GM19099 (cell line): ENCODE results near the gene KRT31.
"Not testable (repeated sequence)": the region's sequence is repeated elsewhere in the genome, so short reads cannot be mapped to it uniquely, and the experiment has no call there.

Experiments used
- POLR2A ChIP-seq: IDR thresholded peaks from 3 replicates; pipeline ENCODE4 v1.6.1; 2011; ENCODE audit warnings: low read depth; ENCODE audit not compliant: insufficient read length; ENCODE audit errors: extremely low read depth

The KRT31 gene

GRCh38 chr17:41394254-41394996, 3.0 kb downstream of the KRT31 start:
- TF ChIP-seq POLR2A, result no peak

- no peak for TF ChIP-seq POLR2A
Observed at GRCh38 chr17:41393826-41394225, 3.6 kb downstream of the KRT31 start.

GRCh38 chr17:41393294-41393693, 4.1 kb downstream of the KRT31 start:
- TF ChIP-seq POLR2A, result no peak

- TF ChIP-seq POLR2A, result no peak
Observed at GRCh38 chr17:41392278-41392677, 5.1 kb downstream of the KRT31 start.

GRCh38 chr17:41391535-41391934, 5.9 kb downstream of the KRT31 start:
- no peak for TF ChIP-seq POLR2A

GRCh38 chr17:41390411-41390938, 6.9 kb downstream of the KRT31 start:
- TF ChIP-seq POLR2A, result no peak

- no peak for TF ChIP-seq POLR2A
Observed at GRCh38 chr17:41387670-41388069, 9.7 kb downstream of the KRT31 start.

- no peak for TF ChIP-seq POLR2A
Observed at GRCh38 chr17:41386227-41386626, 11.2 kb downstream of the KRT31 start.

- TF ChIP-seq POLR2A, result no peak
Observed at GRCh38 chr17:41383690-41384089, 13.7 kb downstream of the KRT31 start.

GRCh38 chr17:41382394-41382793, 15.0 kb downstream of the KRT31 start:
- TF ChIP-seq POLR2A, result no peak

GRCh38 chr17:41381943-41382342, 15.5 kb downstream of the KRT31 start, which contains the start of gene KRT34:
KRT34 (minus strand) TSS chr17:41382306; CDS start chr17:41382246, 60 bp downstream.
- not testable (repeated sequence) for TF ChIP-seq POLR2A

GRCh38 chr17:41377546-41377945, 19.9 kb downstream of the KRT31 start:
- TF ChIP-seq POLR2A, result no peak

- no peak for TF ChIP-seq POLR2A
Observed at GRCh38 chr17:41369713-41370112, 27.7 kb downstream of the KRT31 start, which contains the start of gene KRT33B. KRT33B (minus strand) TSS chr17:41369813; CDS start chr17:41369750, 63 bp downstream.

- no peak for TF ChIP-seq POLR2A
Observed at GRCh38 chr17:41369023-41369422, 28.4 kb downstream of the KRT31 start.

GRCh38 chr17:41367426-41368075, 29.9 kb downstream of the KRT31 start:
- no peak for TF ChIP-seq POLR2A

- TF ChIP-seq POLR2A, result no peak
Observed at GRCh38 chr17:41366070-41366469, 31.3 kb downstream of the KRT31 start.
